Stimulated activated CD4-positive, alpha-beta T cell treated with anti-CD3 and anti-CD28 coated beads, Interleukin-15, amount 100 ng/mL, for 24 hours (primary cell): ENCODE data around the gene MRNIP.

Experiments used
- DNase-seq: peaks from one replicate; pipeline ENCODE4 v3.0.0-alpha.2; 2020

MRNIP gene

DNA sequence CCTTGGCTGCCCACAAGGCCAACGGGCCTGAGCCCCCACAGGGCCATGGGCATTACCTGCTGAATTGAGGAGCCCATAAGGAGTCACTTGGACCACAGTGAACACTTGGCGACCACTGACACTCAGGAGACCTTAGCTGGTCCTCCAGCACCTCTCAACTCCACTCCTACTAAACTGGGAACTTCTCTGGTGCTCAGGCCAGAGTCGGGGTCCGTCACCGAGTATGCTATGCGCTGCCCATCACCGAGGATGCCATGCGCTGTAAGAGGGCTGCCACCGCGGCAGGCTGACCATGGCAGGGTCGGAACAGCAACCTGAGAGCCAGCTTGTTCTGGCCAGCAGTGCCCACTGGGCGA, 38.5 kb downstream of the MRNIP start:
- DNase-seq = no peak

DNA sequence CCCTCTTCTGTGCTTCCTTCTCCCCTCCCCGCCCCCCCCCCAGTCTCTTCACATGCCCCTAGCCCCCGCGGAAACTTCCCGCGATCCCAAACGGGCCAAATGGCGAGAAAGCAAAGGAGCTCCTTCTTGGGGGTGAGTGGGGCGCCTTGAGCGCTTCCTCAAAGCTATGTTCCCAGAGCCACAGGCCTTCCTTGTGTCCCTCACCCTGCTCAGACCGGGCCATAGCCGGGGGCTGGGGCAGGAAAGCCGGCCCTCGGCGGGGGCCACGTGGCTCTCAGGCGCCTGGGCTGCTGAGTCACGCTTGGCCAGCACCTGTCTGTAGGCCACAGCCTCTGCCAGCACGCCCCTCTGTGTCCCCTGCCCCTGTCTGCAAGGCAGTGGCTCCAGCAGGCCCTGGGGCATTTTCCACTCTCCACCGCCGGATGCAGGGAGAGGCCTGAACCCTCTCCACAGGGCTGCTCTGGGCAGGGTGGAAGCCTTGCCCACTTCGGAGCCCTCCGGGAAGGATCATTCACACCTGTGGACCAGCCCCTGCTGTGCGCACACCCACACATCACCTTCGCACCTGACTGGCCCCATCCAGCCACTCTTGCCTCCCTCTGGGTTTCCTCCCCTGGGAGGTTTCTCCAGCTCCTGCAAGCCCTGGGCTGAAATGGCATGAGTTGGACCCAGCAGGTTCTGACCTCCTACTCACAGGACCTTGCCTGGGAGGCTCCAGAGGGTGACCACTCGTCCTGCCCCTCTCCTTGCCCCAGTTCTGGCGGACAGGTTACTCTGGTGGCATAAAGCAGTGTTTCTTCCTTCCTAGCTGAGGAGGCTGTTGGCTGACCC, 39.1 kb downstream of the MRNIP start:
- peak; percentile 51 for DNase-seq

DNA sequence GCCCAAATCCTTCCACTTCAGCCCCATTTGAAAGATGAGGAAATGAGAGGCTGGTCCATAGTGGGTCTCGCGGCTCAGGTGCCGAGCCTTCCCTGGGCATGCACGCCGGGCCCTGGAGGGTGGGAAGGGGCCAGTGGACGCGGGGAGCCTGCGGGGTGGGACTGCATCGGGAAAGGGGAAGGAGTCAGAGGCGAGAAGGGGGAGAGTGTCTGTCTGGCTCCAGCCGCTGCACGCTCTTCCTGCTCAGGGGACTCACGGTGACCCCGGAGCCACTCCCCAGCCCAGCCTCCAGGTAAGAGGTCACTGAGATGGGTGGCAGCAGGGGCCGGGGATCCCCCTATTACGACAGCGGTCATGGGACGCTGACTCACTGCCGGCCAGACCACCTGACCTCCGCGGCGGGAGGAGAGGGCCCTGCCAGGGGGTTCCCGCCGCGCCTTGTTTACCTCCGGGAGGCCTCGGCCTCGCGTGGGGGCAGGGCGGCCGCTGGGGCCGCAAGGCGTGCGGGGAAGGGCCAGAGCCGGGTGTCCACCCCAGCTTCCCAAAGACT, 39.8 kb downstream of the MRNIP start:
- DNase-seq = peak; percentile 83

DNA sequence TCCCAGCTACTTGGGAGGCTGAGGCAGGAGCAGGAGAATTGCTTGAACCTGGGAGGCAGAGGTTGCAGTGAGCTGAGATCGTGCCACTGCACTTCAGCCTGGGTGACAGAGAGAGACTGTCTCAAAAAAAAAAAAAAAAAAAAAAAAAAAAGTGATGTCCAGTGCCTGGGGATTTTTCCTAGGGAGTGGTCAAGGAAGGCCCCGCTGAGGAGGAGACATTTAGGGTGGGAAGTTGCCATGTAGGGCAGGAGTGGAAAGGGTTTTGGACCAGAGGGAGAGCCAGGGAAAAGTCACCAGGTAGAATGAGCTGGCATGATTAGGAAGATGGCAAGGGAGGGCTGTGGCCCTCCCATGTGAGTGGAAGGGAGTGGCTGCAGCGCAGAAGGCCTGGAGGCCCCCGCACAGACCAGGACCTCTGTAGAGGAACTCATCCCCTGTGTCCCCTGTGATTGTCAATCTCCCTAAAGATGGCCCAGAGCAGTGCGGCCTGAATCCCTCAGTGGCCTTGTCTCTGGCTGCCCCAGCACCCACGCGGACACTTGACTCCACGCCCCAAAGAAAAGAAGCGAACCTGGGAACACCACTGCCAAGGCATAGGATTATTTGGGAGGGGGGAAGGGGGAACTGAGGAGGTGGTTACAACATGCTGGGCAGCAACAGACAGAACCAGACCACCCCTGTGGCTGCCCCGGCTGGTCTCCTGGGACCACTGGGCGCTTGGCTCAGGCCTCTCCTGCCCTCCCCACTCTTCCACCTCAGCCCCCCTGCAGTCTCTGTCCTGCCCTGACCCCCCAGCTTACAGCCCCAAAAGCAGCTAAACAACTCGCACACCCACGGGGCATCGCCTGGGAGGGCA, 40.5 kb downstream of the MRNIP start:
- no peak for DNase-seq

DNA sequence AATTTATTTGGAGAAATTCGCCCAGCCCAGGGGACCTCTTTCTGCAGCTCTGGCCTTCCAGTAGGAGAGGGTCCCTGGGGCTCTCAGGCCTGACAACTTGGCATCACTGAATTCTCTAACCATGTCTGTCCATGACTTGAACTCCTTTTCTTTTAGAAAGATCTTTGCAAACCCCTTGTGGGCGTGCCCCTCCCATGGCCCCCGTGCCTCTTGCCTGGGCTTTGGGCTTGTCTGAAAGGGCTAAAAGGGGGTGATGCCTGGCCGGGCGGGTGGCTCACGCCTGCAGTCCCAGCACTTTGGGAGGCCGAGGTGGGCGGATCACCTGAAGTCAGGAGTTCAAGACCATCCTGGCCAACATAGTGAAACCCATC, 41.2 kb downstream of the MRNIP start:
- no peak for DNase-seq

DNA sequence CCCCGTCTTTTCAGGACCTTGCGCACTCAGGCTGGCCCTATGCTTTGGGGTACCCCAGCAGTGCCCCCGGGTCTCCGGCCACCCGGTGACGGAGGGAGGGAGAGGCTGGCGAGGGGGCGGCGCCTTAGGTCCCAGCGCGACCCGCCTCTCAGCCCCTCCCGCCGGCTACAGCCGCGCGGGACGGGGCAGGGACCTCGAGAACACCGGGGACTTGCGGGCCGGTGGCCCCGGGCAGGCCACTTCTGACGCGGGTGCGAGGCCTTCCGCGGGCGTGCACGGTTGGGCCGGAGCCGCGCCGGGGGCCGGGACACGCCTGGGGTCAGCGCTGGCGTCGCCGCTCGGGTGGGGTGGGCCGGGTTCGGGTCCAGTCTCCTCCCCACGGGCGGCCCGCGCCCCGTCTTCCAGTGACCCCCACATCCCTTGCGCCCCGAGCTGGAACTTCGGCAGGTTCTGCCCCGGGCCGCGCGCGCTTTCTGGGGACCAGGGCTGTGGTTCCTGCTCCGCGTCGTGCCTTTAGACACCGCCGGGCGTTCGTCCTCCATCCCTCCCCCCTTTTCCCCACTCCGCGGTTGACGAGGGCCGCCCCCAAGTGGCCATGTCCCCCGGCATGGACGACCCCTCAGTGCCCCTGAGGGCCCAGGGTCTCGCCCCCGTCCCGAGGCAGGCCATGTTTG, 41.7 kb downstream of the MRNIP start:
- DNase-seq = no peak

DNA sequence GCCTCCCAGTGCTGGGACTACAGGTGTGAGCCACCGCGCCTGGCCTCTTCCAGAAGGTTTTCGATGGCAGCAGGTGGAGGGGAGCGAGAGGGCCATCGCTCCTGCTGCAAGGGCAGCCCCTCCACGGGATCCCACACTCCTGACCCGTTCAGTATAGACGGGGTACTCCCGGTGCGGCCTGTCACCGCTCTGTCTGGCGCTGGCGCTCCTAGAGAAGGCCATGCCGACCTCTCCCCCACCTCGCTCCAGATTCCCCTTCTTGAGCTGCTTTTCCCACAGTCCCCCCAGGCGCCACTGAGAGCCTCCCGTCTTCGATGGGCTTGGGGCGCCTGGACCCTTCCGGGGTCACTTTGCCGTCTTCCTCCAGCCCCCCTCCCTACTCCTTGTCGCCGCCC, 42.2 kb downstream of the MRNIP start:
- no peak for DNase-seq

DNA sequence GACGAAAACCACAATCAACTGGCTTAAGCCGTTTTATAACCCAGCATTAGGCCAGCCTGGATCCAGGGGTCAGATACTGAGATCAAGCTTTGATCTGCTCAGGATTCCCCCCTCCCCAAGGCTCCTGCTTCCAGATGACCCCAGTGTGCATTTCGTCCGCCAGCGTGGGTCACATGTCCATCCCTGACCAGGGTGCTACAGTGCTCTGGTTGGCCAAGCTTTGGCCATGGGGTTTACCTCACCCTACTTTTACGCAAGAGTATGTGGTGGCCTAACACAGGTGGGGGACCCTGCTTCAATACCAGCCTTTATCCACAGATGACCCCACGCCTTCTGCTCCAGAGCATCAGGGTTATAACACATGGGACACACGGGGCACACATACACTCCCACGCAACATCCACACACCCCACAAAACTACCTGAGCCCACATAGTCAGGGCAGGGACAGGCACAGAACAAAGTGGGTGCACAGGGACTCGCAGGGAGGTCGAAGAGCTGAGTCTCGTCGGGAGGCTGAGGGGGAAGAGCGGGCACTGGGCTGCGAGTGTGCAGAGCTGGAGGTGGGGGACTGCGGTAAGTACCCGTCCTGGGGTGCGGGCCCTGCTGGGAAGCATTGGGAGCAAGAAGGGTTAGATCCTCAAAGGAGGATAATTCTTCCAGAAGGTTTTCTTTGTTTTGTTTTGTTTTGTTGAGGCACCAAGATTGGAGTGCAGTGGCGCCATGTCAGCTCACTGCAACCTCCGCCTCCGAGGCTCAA, 42.9 kb downstream of the MRNIP start:
- no peak for DNase-seq

DNA sequence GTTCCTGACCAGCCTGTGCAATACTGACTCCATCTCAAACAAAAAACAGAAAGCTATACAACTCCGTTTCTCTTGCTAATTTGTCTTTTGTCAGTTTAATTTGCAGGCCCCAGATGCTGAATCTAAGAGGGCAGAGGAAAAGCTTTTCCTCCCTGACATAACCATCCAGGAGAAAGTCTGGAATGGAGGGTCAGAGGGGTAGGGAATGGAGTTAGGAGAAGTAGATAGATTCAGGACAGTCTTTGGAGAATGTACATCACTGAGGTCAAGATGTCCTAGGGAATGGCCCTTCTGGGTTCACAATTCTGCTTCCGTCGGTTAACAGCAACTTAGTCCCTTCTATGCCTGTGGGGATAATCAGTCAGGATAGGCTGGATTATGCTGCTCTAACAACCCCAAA, 44.5 kb downstream of the MRNIP start:
- no peak for DNase-seq

DNA sequence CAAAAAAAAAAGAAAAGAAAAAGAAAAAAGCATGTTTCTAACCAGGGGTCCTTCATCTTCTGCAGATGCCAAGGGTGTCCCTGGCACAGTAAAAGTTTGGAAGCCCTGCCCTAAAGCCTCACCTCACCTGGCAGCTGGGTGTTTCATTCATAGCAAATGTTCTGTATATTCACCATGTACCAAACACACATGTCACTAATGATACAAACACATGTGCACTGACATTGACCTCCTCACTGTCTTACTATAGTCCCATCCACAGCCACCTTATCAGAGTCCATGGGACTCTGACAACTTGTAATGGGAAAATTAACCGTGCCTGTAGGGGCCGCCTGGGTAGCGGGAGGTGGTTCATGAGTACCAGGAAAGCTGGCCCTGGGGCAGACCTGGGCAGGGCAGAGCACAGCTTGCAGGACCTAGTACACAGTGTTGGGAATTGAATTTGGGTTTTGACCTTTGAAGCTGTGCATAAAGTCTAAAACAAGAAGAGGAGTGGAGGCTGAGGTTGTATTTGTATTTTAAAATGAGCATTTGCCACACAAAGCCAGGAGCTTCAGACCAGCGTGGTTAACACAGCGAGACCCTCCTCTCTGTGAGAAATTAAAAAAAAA, 45.5 kb downstream of the MRNIP start:
- no peak for DNase-seq

DNA sequence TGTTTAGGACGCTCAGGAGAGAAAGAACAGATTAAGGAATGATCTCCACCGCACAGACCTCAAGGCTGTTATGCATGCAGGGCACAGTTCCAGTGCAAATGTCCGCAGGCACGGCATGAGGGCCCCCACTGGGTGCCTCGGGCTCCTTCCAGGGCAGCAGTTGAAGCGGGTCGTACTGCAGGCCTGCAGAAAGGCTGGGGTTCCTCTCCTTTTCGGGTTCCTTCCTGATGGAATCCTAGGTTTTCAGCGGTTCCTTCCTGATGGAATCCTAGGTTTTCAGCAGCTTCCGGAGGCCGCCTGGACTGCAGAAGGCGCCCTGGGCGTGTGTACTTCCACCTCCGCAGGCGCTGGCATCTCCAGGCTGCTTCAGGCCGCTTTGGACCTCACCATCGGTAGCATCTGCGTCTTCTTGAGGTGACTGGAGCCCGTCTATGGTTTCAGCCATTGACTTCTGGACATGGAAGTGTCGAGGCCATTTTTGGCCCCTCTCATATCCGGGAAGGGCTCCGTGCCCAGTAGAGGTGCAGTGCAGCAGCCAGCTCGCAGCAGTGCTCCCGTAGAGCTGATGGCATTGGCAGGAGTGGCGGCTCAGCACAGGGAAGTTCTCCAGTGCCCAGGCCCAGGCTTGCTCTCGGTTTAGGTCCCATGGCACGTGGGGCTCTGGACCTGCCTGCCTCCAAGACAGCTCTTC, 46.3 kb downstream of the MRNIP start:
- DNase-seq = no peak

DNA sequence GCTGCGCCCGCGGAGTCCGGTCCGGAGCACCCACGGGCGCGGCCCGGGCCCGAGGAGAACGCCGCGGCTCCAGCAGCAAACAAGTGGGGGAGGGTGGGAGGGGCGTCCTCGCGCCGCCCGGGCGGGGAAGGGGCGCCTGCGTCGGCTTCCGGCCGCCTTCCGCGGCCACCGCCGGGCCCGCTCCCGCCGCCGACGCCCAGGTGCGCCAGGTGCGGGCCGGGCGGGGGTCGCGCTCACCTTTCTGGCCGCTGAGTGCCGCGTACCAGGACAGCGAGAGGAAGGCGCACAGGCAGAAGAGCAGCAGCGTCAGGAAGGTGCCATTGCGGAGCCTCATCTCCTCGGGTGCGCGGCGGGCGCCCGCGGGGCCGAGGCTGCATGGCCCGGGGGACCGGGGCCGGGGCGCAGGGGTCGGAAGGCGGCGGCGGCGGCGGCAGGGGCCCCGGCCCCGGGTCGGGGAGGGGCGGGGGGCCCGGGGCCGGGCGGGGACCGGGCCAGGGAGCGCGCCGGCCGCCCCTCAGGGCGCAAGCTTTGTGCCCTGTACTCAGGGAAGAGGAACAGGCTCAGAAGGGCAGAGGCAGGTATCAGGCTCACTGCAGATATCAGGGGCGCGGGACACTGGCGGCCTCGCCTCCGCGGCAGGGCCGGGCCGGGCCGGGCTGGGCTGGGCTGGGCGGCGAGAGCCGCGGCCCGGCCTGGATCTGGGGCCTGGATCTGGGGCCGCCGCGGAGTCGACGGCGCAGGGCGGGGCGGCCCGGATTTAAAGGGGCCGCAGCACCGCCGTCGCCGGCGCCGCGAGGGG, 52.2 kb downstream of the MRNIP start, which contains the start of gene MGAT4B:
MGAT4B (minus strand) TSS at position 617 of the 799 bp plus-strand sequence; CDS start at position 334, 283 bp downstream.
- peak; percentile 76 for DNase-seq

DNA sequence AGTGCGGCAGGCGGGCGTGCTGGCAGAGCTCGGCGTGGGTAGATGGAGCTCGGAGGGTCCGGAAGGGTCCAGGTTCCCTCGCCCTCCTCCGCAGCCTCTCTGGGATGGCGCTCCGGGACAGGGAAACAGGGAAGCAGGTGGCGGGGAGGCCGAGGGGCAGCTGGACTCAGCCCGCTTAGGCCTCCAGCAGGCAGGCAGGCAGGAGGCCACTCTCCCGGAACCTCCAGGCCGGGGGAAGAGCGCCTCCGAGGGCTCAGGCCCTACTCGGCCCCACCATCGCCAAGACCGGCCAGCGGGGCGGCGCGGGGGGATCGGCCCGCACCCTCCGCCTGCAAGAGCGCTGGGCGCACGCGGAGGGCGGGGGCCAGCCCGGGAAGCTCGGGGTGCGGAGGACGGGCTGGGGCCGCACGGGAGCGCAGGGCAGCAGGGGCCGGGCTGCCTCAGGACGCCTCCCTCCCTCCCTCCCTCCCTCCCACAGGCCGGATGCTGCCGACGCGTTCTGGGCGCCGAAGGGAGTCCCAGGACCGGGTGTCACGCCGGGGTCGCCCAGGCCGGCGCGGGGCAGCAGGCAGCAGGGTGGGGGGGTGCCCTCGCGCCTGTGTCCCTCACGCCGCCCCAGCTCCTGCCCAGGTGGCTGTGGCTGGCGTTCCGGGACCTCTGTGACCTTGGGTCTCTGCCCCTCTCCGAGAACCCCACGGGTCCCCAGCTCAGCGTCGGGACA, 52.9 kb downstream of the MRNIP start:
- DNase-seq = peak; percentile 62

DNA sequence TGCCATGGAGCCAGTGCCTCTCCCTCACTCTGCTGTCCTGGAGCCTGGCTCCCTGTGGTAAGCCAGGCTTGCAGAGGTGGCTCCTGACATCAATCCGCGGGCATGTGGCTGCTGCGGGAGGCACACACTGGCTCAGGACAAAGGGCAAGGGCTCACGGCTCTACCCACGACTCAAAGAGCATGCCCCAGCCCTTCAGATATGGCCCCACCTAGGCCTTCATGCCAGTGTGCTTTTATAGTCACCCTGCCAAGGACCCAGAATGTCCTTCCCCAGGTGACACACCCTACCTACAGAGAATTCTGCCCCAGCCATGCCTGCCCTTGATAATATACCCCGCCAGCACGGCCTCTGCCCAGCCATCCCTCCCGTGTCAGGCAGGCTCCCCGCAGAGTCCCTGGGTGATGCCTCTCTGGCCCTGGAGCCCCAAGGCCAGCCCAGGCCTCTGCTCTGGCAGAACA, 53.5 kb downstream of the MRNIP start:
- no peak for DNase-seq

DNA sequence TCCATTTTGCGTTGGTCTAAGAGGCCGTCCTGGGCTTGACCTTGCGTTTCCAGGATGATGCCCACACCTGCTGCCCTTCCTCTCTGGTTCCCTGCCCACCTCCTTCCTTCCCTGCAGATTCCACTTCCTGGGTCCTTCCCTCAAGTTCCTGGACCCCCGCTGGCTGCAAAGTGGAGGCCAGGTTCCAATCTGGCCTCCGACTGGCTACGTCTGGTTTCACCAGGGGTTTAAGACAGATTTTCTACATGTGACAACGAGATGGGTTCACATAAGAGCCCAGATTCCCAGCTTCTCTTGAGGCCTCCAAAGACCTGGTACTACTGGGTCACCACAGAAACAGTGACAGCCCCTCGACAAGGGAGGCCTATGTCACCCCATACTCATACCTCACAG, 54.1 kb downstream of the MRNIP start:
- DNase-seq = no peak

DNA sequence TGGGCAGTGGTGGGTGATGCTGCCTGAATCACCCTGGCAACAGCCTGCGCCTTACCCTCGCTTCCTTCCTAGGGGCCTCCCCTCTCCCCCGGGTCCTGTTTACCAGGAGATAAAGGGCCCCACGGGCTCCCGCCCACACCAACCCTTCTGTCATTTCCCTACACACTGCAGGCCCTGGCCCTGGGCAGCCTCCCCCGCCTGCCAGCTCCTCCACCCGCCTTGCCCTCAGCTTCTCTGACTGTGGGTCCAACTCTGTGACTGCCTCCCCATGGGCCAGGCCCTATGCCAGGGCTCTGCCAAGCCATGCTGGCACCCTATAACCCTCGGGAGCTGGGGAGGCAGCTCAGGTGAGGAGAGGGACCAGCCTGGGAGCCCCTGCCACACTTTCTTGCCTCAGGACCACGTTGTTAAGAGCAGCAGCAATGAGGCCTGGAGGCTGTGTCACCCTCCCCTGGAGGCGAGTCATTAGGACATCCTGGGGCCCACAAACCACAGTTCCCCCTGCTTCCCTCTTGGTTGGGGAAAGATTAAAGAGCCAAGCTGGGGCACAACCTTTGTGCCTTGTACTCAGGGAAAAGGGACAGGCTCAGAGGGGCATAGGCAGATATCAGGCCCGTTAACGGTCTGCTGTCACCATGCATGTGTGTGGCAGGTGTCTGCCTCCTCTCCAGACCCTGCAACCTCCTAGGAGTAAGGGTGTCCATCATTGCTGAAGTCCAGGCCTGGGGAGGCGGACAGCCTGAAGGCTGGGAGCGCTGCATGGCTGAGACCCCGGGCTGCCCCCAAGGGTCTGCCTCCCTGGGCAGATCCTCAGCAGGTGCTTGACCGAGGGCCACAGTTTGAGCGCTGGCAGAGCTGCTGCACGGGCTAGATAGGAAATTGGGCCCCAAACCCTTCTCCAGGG, 54.7 kb downstream of the MRNIP start:
- DNase-seq = peak; percentile 75

DNA sequence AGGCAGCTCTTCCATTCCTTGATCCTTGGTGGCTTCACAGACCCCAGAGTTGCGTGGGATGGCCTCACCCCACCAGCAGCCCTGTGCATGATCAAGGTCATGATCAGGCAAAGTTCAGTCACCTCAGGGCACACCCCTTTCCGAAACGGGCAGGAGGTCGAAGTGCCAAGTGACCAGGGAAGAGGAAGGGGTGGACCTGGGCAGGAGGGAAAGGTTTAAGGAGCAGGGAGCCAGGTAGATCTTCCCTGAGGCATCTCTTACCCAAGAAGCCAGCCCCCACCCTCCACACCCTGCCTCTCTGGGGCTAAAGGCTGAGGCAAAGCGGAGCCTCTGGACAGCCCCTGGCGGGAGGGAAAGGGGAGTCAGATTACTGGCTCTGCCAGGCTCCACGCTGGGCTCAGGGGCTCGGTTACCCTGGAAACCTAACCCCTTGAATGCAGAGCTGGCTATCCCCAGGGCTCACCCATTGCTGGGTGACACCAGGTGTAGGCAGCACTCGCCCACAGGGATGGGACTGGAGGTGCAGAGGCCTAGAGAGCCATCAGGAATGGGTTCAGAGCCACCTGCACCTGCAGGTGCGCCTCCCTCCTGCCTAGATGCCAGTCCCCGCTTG, 55.6 kb downstream of the MRNIP start:
- DNase-seq = no peak

DNA sequence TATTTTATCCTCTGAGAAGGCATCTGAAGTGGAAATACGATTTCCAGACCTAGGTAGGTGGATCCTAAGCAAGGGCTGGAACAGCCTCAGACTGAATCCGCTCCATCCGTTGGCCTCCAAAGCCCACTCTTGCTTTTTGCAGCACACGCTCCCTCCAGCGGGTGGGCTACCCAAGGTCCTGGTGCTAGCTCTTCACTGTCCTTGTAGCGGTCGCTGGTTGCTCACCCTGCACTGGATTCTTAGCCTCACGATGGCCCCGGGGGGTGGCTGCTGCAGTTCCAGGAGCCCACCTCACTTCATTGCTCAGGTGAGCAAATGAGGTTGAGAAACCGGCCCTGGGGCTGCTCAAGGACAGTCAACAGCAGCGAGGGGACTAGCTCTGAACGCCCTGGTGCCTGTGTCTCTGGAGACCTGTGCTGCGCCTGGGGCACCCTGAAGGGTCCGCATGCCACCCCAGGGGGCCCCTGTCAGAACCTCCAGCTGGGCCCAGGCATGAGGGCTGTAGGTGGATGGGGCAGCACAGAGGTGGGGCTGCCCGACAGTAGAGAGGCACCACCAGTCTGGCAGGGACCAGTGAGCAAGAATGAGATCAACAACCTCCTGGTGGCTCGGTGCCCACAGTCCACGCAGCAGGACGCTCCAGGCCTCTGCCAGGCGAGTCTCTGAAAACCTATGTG, 56.3 kb downstream of the MRNIP start:
- DNase-seq = no peak
